NCI-H1105 treated with DMSO at 0.1 percent for 48 hours (cell line): ENCODE measurements around the gene THSD4.
"Not testable (repeated sequence)": the region's sequence is repeated elsewhere in the genome, so short reads cannot be mapped to it uniquely, and the experiment has no call there.

ENCODE experiments used
- DNase-seq: peaks from one replicate; lab custom pipeline; 2025; lab: John Stamatoyannopoulos, UW

THSD4 gene

GRCh38 chr15:71121442-71121841 lies 6.2 kb downstream of the THSD4 start:
- DNase-seq, result no peak

GRCh38 chr15:71124937-71125790 lies 9.9 kb downstream of the THSD4 start:
- DNase-seq, result no peak

GRCh38 chr15:71125831-71126450 lies 10.7 kb downstream of the THSD4 start:
- no peak for DNase-seq

GRCh38 chr15:71127083-71127482 lies 11.8 kb downstream of the THSD4 start:
- no peak for DNase-seq

GRCh38 chr15:71128159-71128558 lies 12.9 kb downstream of the THSD4 start:
- DNase-seq, result not testable (repeated sequence)

- no peak for DNase-seq
Observed at GRCh38 chr15:71128939-71129562, 13.8 kb downstream of the THSD4 start.

- DNase-seq, result no peak
Observed at GRCh38 chr15:71129669-71130068, 14.4 kb downstream of the THSD4 start.

- DNase-seq, result no peak
Observed at GRCh38 chr15:71131601-71132362, 16.5 kb downstream of the THSD4 start.

GRCh38 chr15:71133747-71134472 lies 18.6 kb downstream of the THSD4 start:
- no peak for DNase-seq

GRCh38 chr15:71136159-71136783 lies 21.0 kb downstream of the THSD4 start:
- no peak for DNase-seq

- no peak for DNase-seq
Observed at GRCh38 chr15:71136793-71137518, 21.7 kb downstream of the THSD4 start.

- DNase-seq, result no peak
Observed at GRCh38 chr15:71138473-71138872, 23.2 kb downstream of the THSD4 start.

- DNase-seq, result peak; percentile 84
Observed at GRCh38 chr15:71139241-71139640, 24.0 kb downstream of the THSD4 start.

GRCh38 chr15:71141572-71141971 lies 26.3 kb downstream of the THSD4 start:
- DNase-seq, result no peak

- no peak for DNase-seq
Observed at GRCh38 chr15:71142780-71143179, 27.5 kb downstream of the THSD4 start.

- DNase-seq, result no peak
Observed at GRCh38 chr15:71143373-71144310, 28.4 kb downstream of the THSD4 start.

GRCh38 chr15:71145648-71146047 lies 30.4 kb downstream of the THSD4 start:
- no peak for DNase-seq

- peak; percentile 35 for DNase-seq
Observed at GRCh38 chr15:71146580-71146982, 31.3 kb downstream of the THSD4 start.

GRCh38 chr15:71148048-71148447 lies 32.8 kb downstream of the THSD4 start:
- no peak for DNase-seq
